Ovary (tissue), 3 donors: ENCODE data around the gene FGD3.

Experiments
- CTCF ChIP-seq, 3 donors: fragments of 450-650 bp in 2 of 3; fragments of 200-600 bp in 1 of 3; IDR thresholded peaks; one replicate each; pipeline versions ENCODE4 v1.5.1 to v1.8.0; 2016 to 2022; ENCODE audit warnings: antibody characterized with exemption in 3 of 3, mild to moderate bottlenecking in 1 of 3
- EP300 ChIP-seq: sonication (generic); formaldehyde crosslinking; IDR thresholded peaks from one replicate; pipeline ENCODE4 v1.6.1; 2017; ENCODE audit warnings: antibody characterized with exemption
- POLR2A ChIP-seq: fragments of 450-650 bp; IDR thresholded peaks from one replicate; pipeline ENCODE4 v1.6.1; 2017; ENCODE audit warnings: antibody characterized with exemption, mild to moderate bottlenecking, moderate library complexity
- donor health status: DM: no; HTN: no; CAD: no.

GRCh38 chr9:93020151-93020550 is 72.8 kb downstream of the FGD3 start:
- no peak for TF ChIP-seq POLR2A
- no peak for TF ChIP-seq CTCF (IDR thresholded peaks at IDR 0.05)
- no peak for TF ChIP-seq EP300
